ENCODE results near the gene L2HGDH. TPM values are rescaled to one million over a fixed set of nuclear protein-coding genes. Genes with fewer than 3 reads are reported as not detected.
A peak's percentile ranks its signal among the peaks of the same experiment; 100 is the strongest.

The L2HGDH gene
- total RNA-seq, 1 experiment from 2014 or later, result 24.0 TPM

DNA sequence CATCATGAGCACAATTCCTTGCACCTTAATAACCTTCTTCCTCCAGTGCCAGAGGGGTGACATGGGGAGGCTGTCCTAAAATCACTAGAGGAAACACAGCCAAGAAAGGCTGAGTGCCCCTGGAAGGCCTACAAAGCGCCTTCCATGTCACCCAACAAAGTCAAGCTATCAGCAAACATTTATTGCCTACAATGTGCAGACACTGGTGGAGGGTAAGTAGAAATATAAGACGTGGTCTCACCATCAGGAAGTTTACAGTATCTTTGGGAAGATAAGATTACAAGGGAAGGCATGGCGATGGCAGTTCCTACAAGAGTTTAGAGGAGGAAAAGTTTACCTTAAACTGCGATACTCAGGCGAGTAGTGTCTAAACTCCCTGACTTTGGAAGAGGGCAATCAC, 28.0 kb upstream of the L2HGDH start:
- H3K27ac Mint-ChIP-seq, result 0 out of 2 replicates have a peak overlapping the region, but pooled peaks have one; percentile 28
- ChIA-PET POLR2A (no interaction called here), CTCF (interaction anchor here (1.1 kb wide), 1 partner anchor 15 kb away, joined by 3 read pairs; no protein-coding TSS in a partner anchor)
- no peaks in the 10 kb centered on the region for H3K36me3 Mint-ChIP-seq
- H3K4me3 Mint-ChIP-seq, result no peak overlapping the region
- H3K9me3 Mint-ChIP-seq, result no peaks in the 10 kb centered on the region
- ATAC-seq (no peak), DNase-seq (ENCODE audit: low spot score) (no peak)
- peaks cover 19% of the 10 kb centered on the region for H3K4me1 Mint-ChIP-seq
- TF ChIP-seq RORB (CRISPR knock-in tag; IDR thresholded peaks at IDR 0.05) (no peak), ZNF232 (CRISPR knock-in tag; IDR thresholded peaks at IDR 0.05) (no peak), ZNF138 (CRISPR knock-in tag; conservative IDR thresholded peaks at IDR 0.05) (no peak), ZNF396 (CRISPR knock-in tag; IDR thresholded peaks at IDR 0.05; ENCODE audit: borderline replicate concordance) (no peak), HMGXB4 (CRISPR knock-in tag; IDR thresholded peaks at IDR 0.05) (no peak), MYBL2 (CRISPR knock-in tag; IDR thresholded peaks at IDR 0.05) (no peak), ATF2 (CRISPR knock-in tag; IDR thresholded peaks at IDR 0.05; ENCODE audit: borderline replicate concordance, low read depth) (no peak), FOXK1 (CRISPR knock-in tag; IDR thresholded peaks at IDR 0.05) (no peak), E2F1 (CRISPR knock-in tag; IDR thresholded peaks at IDR 0.05) (no peak), ZNF512 (CRISPR knock-in tag; IDR thresholded peaks at IDR 0.05; ENCODE audit: borderline replicate concordance) (no peak), NFYB (CRISPR knock-in tag; conservative IDR thresholded peaks at IDR 0.05; ENCODE audit: low read depth) (no peak)
- TF ChIP-seq, protein P1, sequence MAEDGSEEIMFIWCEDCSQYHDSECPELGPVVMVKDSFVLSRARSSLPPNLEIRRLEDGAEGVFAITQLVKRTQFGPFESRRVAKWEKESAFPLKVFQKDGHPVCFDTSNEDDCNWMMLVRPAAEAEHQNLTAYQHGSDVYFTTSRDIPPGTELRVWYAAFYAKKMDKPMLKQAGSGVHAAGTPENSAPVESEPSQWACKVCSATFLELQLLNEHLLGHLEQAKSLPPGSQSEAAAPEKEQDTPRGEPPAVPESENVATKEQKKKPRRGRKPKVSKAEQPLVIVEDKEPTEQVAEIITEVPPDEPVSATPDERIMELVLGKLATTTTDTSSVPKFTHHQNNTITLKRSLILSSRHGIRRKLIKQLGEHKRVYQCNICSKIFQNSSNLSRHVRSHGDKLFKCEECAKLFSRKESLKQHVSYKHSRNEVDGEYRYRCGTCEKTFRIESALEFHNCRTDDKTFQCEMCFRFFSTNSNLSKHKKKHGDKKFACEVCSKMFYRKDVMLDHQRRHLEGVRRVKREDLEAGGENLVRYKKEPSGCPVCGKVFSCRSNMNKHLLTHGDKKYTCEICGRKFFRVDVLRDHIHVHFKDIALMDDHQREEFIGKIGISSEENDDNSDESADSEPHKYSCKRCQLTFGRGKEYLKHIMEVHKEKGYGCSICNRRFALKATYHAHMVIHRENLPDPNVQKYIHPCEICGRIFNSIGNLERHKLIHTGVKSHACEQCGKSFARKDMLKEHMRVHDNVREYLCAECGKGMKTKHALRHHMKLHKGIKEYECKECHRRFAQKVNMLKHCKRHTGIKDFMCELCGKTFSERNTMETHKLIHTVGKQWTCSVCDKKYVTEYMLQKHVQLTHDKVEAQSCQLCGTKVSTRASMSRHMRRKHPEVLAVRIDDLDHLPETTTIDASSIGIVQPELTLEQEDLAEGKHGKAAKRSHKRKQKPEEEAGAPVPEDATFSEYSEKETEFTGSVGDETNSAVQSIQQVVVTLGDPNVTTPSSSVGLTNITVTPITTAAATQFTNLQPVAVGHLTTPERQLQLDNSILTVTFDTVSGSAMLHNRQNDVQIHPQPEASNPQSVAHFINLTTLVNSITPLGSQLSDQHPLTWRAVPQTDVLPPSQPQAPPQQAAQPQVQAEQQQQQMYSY (CRISPR knock-in tag; IDR thresholded peaks at IDR 0.05), result no peak
- TF ChIP-seq, protein P2, sequence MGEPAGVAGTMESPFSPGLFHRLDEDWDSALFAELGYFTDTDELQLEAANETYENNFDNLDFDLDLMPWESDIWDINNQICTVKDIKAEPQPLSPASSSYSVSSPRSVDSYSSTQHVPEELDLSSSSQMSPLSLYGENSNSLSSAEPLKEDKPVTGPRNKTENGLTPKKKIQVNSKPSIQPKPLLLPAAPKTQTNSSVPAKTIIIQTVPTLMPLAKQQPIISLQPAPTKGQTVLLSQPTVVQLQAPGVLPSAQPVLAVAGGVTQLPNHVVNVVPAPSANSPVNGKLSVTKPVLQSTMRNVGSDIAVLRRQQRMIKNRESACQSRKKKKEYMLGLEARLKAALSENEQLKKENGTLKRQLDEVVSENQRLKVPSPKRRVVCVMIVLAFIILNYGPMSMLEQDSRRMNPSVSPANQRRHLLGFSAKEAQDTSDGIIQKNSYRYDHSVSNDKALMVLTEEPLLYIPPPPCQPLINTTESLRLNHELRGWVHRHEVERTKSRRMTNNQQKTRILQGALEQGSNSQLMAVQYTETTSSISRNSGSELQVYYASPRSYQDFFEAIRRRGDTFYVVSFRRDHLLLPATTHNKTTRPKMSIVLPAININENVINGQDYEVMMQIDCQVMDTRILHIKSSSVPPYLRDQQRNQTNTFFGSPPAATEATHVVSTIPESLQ (CRISPR knock-in tag; IDR thresholded peaks at IDR 0.05), result no peak
- no peaks in the 10 kb centered on the region for H3K27me3 Mint-ChIP-seq (ENCODE audit: low read depth)

Measured in WTC11 (cell line).